ENCODE data around the gene DYNC2LI1. TPM values are rescaled to one million over a fixed set of nuclear protein-coding genes. Genes with fewer than 3 reads are reported as not detected.

Gene DYNC2LI1
- total and polyA plus RNA-seq, 2 of the 8 experiments (the other 6 are each of a cell fraction or from before 2014, with no cell fraction given) = 3.9 to 7.6 TPM

DNA sequence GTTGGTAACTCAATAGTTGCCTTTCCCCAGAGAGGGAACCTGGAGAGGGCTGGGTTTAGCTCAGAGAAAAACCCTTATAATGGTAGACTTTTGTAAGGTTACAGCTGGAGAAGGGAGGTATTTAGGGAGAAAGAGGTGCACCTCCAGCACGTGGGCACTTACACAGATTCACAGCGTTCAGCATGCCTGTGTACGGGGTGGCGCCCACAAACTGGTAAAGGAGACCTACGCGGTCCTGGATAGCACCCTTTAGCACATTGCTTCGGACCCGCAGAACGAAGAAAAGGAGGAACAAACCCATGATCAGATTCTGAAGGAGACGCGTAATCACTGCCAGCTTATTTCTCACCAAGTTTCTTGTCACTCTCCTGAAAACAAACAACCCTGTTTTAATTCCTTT, 49.9 kb downstream of the DYNC2LI1 start:
- Histone ChIP-seq H3K23me2 (ENCODE audit: low read depth, low read length) (no peaks in the 10 kb centered on the region), H3K36me3 (ENCODE audit: control insufficient read depth in 2 of 4, insufficient read depth in 4 of 4, low read length in 3 of 4) (no peaks in the 10 kb centered on the region), H3K9me3 (ENCODE audit: insufficient read depth in 2 of 2, low read depth in 1 of 2, low read length in 1 of 2) (no peaks in the 10 kb centered on the region), H3K14ac (ENCODE audit: insufficient read length) (no peak overlapping the region), H4K8ac (ENCODE audit: extremely low read depth, insufficient read depth, low read length) (no peak overlapping the region; the same call in 1 of the 2 replicates), H3K79me1 (ENCODE audit: low read depth, low read length) (no peaks in the 10 kb centered on the region), H3K56ac (replicated peaks; ENCODE audit: insufficient read length, low read depth, low read length) (no peak overlapping the region), H2BK20ac (ENCODE audit: low read length) (no peak overlapping the region), H2BK15ac (ENCODE audit: low read length) (no peak overlapping the region), H3K9ac (replicated peaks in 1 of 4; ENCODE audit: extremely low read depth in 1 of 4, low read depth in 3 of 4, low read length in 3 of 4) (no peak overlapping the region), H3K27me3 (replicated peaks in 1 of 4; ENCODE audit: control insufficient read depth in 3 of 4, extremely low read depth in 1 of 4, insufficient read depth in 3 of 4, low read length in 3 of 4) (no peaks in the 10 kb centered on the region), H2BK120ac (replicated peaks; ENCODE audit: low read depth, low read length) (no peak overlapping the region), H4K20me1 (replicated peaks in 1 of 2; ENCODE audit: control insufficient read depth in 1 of 2, insufficient read depth in 2 of 2, low read length in 2 of 2) (no peaks in the 10 kb centered on the region), H2BK5ac (ENCODE audit: low read depth, low read length) (no peak overlapping the region), H2AK5ac (ENCODE audit: low read depth, low read length) (no peak overlapping the region), H3K4me1 (replicated peaks in 1 of 4; ENCODE audit: control insufficient read depth in 3 of 4, insufficient read depth in 4 of 4, low read length in 3 of 4) (peaks cover 0 to 3% (median 1%) of the 10 kb centered on the region in 4 experiments; a peak in 2 of 7 replicates), H4K91ac (replicated peaks; ENCODE audit: insufficient read length, low read length) (no peak overlapping the region), H3K4me2 (ENCODE audit: insufficient read depth in 1 of 2, low read depth in 2 of 2, low read length in 2 of 2) (no peak overlapping the region), H3K79me2 (ENCODE audit: control insufficient read depth in 1 of 2, insufficient read depth in 2 of 2, low read length in 2 of 2) (no peaks in the 10 kb centered on the region), H3K18ac (ENCODE audit: extremely low read depth, low read length) (no peak overlapping the region), H3K27ac (ENCODE audit: low read depth, low read length) (no peak overlapping the region), H3K4ac (replicated peaks; ENCODE audit: insufficient read length, low read depth, low read length) (no peak overlapping the region), H4K5ac (ENCODE audit: insufficient read length, low read depth, low read length) (no peak overlapping the region), H3K23ac (ENCODE audit: insufficient read length) (no peak overlapping the region), H3K4me3 (ENCODE audit: extremely low read depth in 1 of 4, insufficient read depth in 2 of 4, low read depth in 3 of 4, low read length in 4 of 4) (no peak overlapping the region), H2BK12ac (ENCODE audit: low read depth, low read length) (no peak overlapping the region), H2AFZ (ENCODE audit: low read length) (peak overlapping the region; percentile 77; the same call in 1 of the 2 replicates)
- no peak for TF ChIP-seq POLR2A (IDR thresholded peaks at IDR 0.05; ENCODE audit: control extremely low read depth in 1 of 2, low read depth in 2 of 2, low read length in 2 of 2)
- TF ChIP-seq HDAC6 (IDR thresholded peaks at IDR 0.05; ENCODE audit: low read depth, low read length) = no peak
- no peak for TF ChIP-seq CBX5 (IDR thresholded peaks at IDR 0.05; ENCODE audit: low read depth, low read length)
- no peak for TF ChIP-seq HDAC2 (IDR thresholded peaks at IDR 0.05; ENCODE audit: borderline replicate concordance in 1 of 2, low read depth in 2 of 2, low read length in 2 of 2)
- ChIA-PET POLR2A (ENCODE audit: partially characterized antibody) (interaction anchor here (0.9 kb wide), 1 partner anchor 234 kb away, joined by 3 read pairs; no protein-coding TSS in a partner anchor), CTCF (ENCODE audit: partially characterized antibody) (interaction anchor here (0.6 to 2.8 kb wide), 4 partner anchors 22 to 682 kb away, joined by 3 to 6 read pairs (median 6); no protein-coding TSS in a partner anchor)
- FAIRE-seq (no peak), DNase-seq (ENCODE audit: low read depth in 1 of 2, low spot score in 2 of 2) (peak in 1 of 2 experiments; percentile 32)
- WGBS, 2 experiments (ENCODE audit: extremely low coverage in 1 of 2, insufficient coverage in 1 of 2, insufficient read length in 1 of 2, insufficient replicate concordance in 2 of 2, low coverage in 1 of 2, low lambda C conversion rate in 2 of 2, missing lambda C conversion rate in 1 of 2) = 94% methylated on average over 11 of the region's 11 CpGs; no CpG with 5 or more reads in 1 of the 2 experiments
